ENCODE data around the gene CRACR2A. TPM values are rescaled to one million over a fixed set of nuclear protein-coding genes. Genes with fewer than 3 reads are reported as not detected.

Gene CRACR2A
- total and polyA plus RNA-seq, 2 of the 8 experiments (the other 6 are each of a cell fraction or from before 2014, with no cell fraction given), result 0.85 to 3.2 TPM

DNA sequence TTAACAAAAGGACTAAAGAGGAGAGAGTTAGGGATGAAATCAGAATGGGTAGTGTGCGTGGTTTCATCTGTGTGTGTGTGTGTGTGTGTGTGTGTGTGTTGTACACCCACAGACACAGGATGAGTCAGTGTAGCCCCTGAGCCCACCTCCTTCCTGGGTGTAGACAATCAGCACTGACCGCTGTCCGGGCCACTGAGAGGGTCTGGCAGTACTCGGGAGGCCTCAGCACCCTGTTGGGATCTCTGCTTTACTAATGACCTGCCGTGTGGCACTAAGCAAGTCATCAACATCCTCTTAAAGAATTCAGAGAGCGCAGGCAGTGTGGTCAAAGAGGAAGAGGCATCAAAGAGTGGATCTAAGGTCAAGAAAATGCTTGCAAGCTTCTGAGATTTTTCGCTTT lies 149.3 kb downstream of the CRACR2A start:
- no peaks in the 10 kb centered on the region for H3K36me3 ChIP-seq (ENCODE audit: control insufficient read depth in 2 of 4, insufficient read depth in 4 of 4, low read length in 3 of 4)
- no peak overlapping the region for H2BK20ac ChIP-seq (ENCODE audit: low read length)
- H3K9ac ChIP-seq (replicated peaks in 1 of 4; ENCODE audit: extremely low read depth in 1 of 4, low read depth in 3 of 4, low read length in 3 of 4), result no peak overlapping the region
- H3K23me2 ChIP-seq (ENCODE audit: low read depth, low read length), result no peaks in the 10 kb centered on the region; the same call in 1 of the 2 replicates
- no peak overlapping the region for H2AK5ac ChIP-seq (ENCODE audit: low read depth, low read length)
- H3K14ac ChIP-seq (ENCODE audit: insufficient read length), result no peak overlapping the region
- ChIA-PET CTCF (ENCODE audit: partially characterized antibody) (interaction anchor here (0.7 to 1.3 kb wide), 2 partner anchors 105 to 172 kb away, joined by 3 read pairs; no protein-coding TSS in a partner anchor), POLR2A (ENCODE audit: partially characterized antibody) (interaction anchor here (1.4 kb wide), 1 partner anchor 49 kb away, joined by 3 read pairs; no protein-coding TSS in a partner anchor)
- DNase-seq (ENCODE audit: low read depth in 1 of 2, low spot score in 2 of 2) (no peak), FAIRE-seq (no peak)
- no peak overlapping the region for H3K4ac ChIP-seq (replicated peaks; ENCODE audit: insufficient read length, low read depth, low read length)
- no peaks in the 10 kb centered on the region for H3K9me3 ChIP-seq (ENCODE audit: insufficient read depth in 2 of 2, low read depth in 1 of 2, low read length in 1 of 2)
- H4K5ac ChIP-seq (ENCODE audit: insufficient read length, low read depth, low read length), result no peak overlapping the region
- no peak overlapping the region for H2BK5ac ChIP-seq (ENCODE audit: low read depth, low read length)
- H3K79me1 ChIP-seq (ENCODE audit: low read depth, low read length), result no peaks in the 10 kb centered on the region
- WGBS, 2 experiments (ENCODE audit: extremely low coverage in 1 of 2, insufficient coverage in 1 of 2, insufficient read length in 1 of 2, insufficient replicate concordance in 2 of 2, low coverage in 1 of 2, low lambda C conversion rate in 2 of 2, missing lambda C conversion rate in 1 of 2), result 72% methylated on average over 7 of the region's 7 CpGs; no CpG with 5 or more reads in 1 of the 2 experiments
- no peak overlapping the region for H2BK120ac ChIP-seq (replicated peaks; ENCODE audit: low read depth, low read length)
- H2BK15ac ChIP-seq (ENCODE audit: low read length), result peak overlapping the region; percentile 68; the same call in 1 of the 2 replicates
- H4K91ac ChIP-seq (replicated peaks; ENCODE audit: insufficient read length, low read length), result no peak overlapping the region
- H3K23ac ChIP-seq (ENCODE audit: insufficient read length), result no peak overlapping the region
- H3K79me2 ChIP-seq (ENCODE audit: control insufficient read depth in 1 of 2, insufficient read depth in 2 of 2, low read length in 2 of 2), result no peaks in the 10 kb centered on the region
- H2BK12ac ChIP-seq (ENCODE audit: low read depth, low read length), result no peak overlapping the region
- H3K4me3 ChIP-seq (ENCODE audit: extremely low read depth in 1 of 4, insufficient read depth in 2 of 4, low read depth in 3 of 4, low read length in 4 of 4), result no peak overlapping the region
- no peaks in the 10 kb centered on the region for H4K20me1 ChIP-seq (replicated peaks in 1 of 2; ENCODE audit: control insufficient read depth in 1 of 2, insufficient read depth in 2 of 2, low read length in 2 of 2)
- no peak overlapping the region for H4K8ac ChIP-seq (ENCODE audit: extremely low read depth, insufficient read depth, low read length)
- no peak overlapping the region for H3K4me2 ChIP-seq (ENCODE audit: insufficient read depth in 1 of 2, low read depth in 2 of 2, low read length in 2 of 2)
- no peak overlapping the region for H3K27ac ChIP-seq (ENCODE audit: low read depth, low read length)
- no peak overlapping the region for H2AFZ ChIP-seq (ENCODE audit: low read length)
- no peak overlapping the region for H3K18ac ChIP-seq (ENCODE audit: extremely low read depth, low read length)
- H3K4me1 ChIP-seq (replicated peaks in 1 of 4; ENCODE audit: control insufficient read depth in 3 of 4, insufficient read depth in 4 of 4, low read length in 3 of 4), result peaks cover 17 to 38% (median 32%) of the 10 kb centered on the region in 4 experiments
- H3K56ac ChIP-seq (replicated peaks; ENCODE audit: insufficient read length, low read depth, low read length), result no peak overlapping the region
- peaks cover 0 to 7% (median 2%) of the 10 kb centered on the region in 4 experiments; a peak in 4 of 7 replicates for H3K27me3 ChIP-seq (replicated peaks in 1 of 4; ENCODE audit: control insufficient read depth in 3 of 4, extremely low read depth in 1 of 4, insufficient read depth in 3 of 4, low read length in 3 of 4)
- TF ChIP-seq SIN3A (conservative IDR thresholded peaks at IDR 0.05 in 1 of 2, IDR thresholded peaks at IDR 0.05 in 1 of 2; ENCODE audit: low read depth in 1 of 2, low read length in 2 of 2) (no peak), SP4 (IDR thresholded peaks at IDR 0.05; ENCODE audit: low read length) (no peak), SIX5 (IDR thresholded peaks at IDR 0.05; ENCODE audit: low read depth, low read length) (no peak), ZNF274 (IDR thresholded peaks at IDR 0.05; ENCODE audit: borderline replicate concordance, extremely low read depth, low read length) (no peak), BACH1 (IDR thresholded peaks at IDR 0.05; ENCODE audit: low read length) (no peak), CHD1 (IDR thresholded peaks at IDR 0.05; ENCODE audit: low read depth, low read length) (no peak), TAF1 (IDR thresholded peaks at IDR 0.05; ENCODE audit: low read depth, low read length) (no peak), NANOG (IDR thresholded peaks at IDR 0.05; ENCODE audit: insufficient read depth, low read depth, low read length, poor library complexity, severe bottlenecking) (no peak), EP300 (IDR thresholded peaks at IDR 0.05; ENCODE audit: borderline replicate concordance in 1 of 2, low read depth in 2 of 2, low read length in 2 of 2) (no peak), CREB1 (IDR thresholded peaks at IDR 0.05) (no peak), PHF8 (conservative IDR thresholded peaks at IDR 0.05; ENCODE audit: low read depth, low read length) (no peak), JUND (IDR thresholded peaks at IDR 0.05; ENCODE audit: low read length) (no peak)
- TF ChIP-seq, protein P1, sequence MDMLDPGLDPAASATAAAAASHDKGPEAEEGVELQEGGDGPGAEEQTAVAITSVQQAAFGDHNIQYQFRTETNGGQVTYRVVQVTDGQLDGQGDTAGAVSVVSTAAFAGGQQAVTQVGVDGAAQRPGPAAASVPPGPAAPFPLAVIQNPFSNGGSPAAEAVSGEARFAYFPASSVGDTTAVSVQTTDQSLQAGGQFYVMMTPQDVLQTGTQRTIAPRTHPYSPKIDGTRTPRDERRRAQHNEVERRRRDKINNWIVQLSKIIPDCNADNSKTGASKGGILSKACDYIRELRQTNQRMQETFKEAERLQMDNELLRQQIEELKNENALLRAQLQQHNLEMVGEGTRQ (IDR thresholded peaks at IDR 0.05; ENCODE audit: low read length), result no peak
